ENCODE results near the gene RASA3.

RASA3 gene

DNA sequence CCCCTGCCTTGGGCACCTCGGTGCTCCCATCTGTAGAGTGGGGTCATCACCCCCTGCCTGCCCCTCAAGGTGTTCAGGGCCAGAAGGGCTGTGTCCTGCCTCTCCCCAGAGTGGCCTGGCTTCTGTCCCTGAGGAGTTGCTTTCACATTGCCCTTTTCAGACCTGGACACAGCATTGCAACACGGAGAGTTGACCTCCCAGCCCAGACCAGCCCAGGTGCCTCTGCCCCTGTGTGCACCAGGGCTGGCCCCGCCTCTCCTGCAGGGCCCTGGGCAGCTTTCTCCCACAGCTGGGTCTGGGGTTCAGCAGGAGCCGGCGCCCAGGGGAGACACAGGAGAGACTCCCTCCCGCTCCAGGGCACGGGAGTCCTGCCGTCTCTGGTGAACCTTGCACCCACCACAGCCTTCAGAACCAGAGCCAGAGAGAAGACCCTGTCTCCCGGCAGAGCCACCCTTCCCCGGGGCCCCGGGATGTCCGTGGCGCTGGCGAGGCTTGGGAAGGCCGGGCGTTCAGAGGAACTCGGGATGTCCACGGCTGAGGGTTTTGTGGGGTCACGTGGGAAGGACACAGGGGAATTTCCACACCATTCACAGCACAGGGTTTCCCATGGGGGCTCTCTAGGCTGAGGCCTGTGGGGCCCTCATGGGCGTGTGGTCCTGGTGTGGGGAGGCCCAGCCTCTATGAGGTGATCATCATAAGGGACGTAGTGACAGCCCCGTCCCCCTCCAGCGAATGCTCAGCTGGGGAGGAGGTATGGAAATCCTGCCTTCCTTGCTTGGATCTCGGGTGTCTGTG, 181.8 kb downstream of the RASA3 start:
- Histone ChIP-seq H3K9me3 (no peaks in the 10 kb centered on the region), H3K4me1 (ENCODE audit: control insufficient read depth in 1 of 2, insufficient read depth in 1 of 2, low read depth in 1 of 2, low read length in 1 of 2) (peaks cover 0 to 8% of the 10 kb centered on the region in 2 experiments), H3K27me3 (peaks cover 16% of the 10 kb centered on the region), H3K36me3 (no peaks in the 10 kb centered on the region), H3K27ac (no peak overlapping the region), H3K4me3 (ENCODE audit: low read depth in 1 of 2, low read length in 1 of 2) (peak overlapping the region in 1 of 2 experiments; percentile 29)
- TF ChIP-seq, protein P1, sequence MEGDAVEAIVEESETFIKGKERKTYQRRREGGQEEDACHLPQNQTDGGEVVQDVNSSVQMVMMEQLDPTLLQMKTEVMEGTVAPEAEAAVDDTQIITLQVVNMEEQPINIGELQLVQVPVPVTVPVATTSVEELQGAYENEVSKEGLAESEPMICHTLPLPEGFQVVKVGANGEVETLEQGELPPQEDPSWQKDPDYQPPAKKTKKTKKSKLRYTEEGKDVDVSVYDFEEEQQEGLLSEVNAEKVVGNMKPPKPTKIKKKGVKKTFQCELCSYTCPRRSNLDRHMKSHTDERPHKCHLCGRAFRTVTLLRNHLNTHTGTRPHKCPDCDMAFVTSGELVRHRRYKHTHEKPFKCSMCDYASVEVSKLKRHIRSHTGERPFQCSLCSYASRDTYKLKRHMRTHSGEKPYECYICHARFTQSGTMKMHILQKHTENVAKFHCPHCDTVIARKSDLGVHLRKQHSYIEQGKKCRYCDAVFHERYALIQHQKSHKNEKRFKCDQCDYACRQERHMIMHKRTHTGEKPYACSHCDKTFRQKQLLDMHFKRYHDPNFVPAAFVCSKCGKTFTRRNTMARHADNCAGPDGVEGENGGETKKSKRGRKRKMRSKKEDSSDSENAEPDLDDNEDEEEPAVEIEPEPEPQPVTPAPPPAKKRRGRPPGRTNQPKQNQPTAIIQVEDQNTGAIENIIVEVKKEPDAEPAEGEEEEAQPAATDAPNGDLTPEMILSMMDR (IDR thresholded peaks at IDR 0.05) = no peak

- H3K4me1 ChIP-seq (ENCODE audit: control insufficient read depth in 1 of 2, insufficient read depth in 1 of 2, low read depth in 1 of 2, low read length in 1 of 2) = peaks cover 0 to 8% of the 10 kb centered on the region in 2 experiments
- H3K4me3 ChIP-seq (ENCODE audit: low read depth in 1 of 2, low read length in 1 of 2) = no peak overlapping the region
- no peaks in the 10 kb centered on the region for H3K9me3 ChIP-seq
- no peaks in the 10 kb centered on the region for H3K36me3 ChIP-seq
- TF ChIP-seq, protein P1 (IDR thresholded peaks at IDR 0.05) = no peak
- peaks cover 16% of the 10 kb centered on the region for H3K27me3 ChIP-seq
- no peak overlapping the region for H3K27ac ChIP-seq
Measured at GRCh38 chr13:113949546-113949945, 182.9 kb downstream of the RASA3 start.

GRCh38 chr13:113948034-113948742, 184.2 kb downstream of the RASA3 start:
- Histone ChIP-seq H3K4me3 (ENCODE audit: low read depth in 1 of 2, low read length in 1 of 2) (no peak overlapping the region), H3K36me3 (no peaks in the 10 kb centered on the region), H3K27me3 (peaks cover 16% of the 10 kb centered on the region), H3K27ac (no peak overlapping the region), H3K4me1 (ENCODE audit: control insufficient read depth in 1 of 2, insufficient read depth in 1 of 2, low read depth in 1 of 2, low read length in 1 of 2) (peaks cover 0 to 8% of the 10 kb centered on the region in 2 experiments), H3K9me3 (no peaks in the 10 kb centered on the region)
- TF ChIP-seq, protein P1 (IDR thresholded peaks at IDR 0.05) = no peak

- Histone ChIP-seq H3K27ac (no peak overlapping the region), H3K36me3 (no peaks in the 10 kb centered on the region), H3K9me3 (no peaks in the 10 kb centered on the region), H3K27me3 (peaks cover 16% of the 10 kb centered on the region), H3K4me3 (ENCODE audit: low read depth in 1 of 2, low read length in 1 of 2) (no peak overlapping the region), H3K4me1 (ENCODE audit: control insufficient read depth in 1 of 2, insufficient read depth in 1 of 2, low read depth in 1 of 2, low read length in 1 of 2) (peaks cover 0 to 8% of the 10 kb centered on the region in 2 experiments)
- TF ChIP-seq, protein P1 (IDR thresholded peaks at IDR 0.05) = no peak
Measured at GRCh38 chr13:113947311-113948033, 185.0 kb downstream of the RASA3 start.

DNA sequence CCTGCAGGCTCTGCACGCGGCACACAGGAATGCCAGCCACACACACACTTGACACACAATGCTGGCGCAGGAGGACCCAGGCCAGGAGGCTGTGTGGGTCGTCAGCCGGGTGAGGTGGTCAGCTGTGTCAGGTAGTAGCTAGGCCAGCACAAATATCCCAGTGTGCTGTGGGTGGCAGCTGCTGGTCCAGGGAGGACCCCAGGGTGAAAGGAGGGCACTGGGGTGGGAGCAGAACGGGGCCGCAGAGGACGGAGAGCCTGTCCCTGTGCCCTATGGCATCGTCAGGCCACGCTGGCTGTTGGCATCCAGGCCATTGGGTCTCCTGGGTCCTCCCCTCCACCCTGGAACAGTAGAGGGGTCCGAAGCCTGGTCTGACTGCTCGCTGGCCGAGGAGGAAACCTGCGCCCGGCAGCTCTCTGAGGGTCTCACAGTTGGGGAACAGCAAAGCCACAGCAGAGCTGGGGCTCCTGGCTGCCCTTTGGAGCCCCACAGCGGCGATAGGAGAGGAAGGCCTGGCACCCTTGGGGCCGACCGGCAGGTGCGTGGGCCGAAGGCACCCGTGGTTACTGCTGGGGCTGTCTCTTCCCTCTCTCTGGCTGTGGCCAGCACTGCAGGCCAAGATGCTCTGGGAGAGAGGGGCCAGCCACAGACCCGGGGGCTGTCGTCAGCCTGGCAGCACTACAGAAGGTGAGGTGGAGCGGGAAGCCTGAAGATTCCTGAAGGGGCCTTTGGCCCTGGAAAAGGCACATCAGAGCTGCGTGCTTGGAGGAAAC, 185.8 kb downstream of the RASA3 start:
- H3K9me3 ChIP-seq = no peaks in the 10 kb centered on the region
- H3K4me1 ChIP-seq (ENCODE audit: control insufficient read depth in 1 of 2, insufficient read depth in 1 of 2, low read depth in 1 of 2, low read length in 1 of 2) = peaks cover 0 to 8% of the 10 kb centered on the region in 2 experiments
- TF ChIP-seq, protein P1 (IDR thresholded peaks at IDR 0.05) = no peak
- no peaks in the 10 kb centered on the region for H3K36me3 ChIP-seq
- no peak overlapping the region for H3K4me3 ChIP-seq (ENCODE audit: low read depth in 1 of 2, low read length in 1 of 2)
- H3K27ac ChIP-seq = no peak overlapping the region
- peaks cover 15% of the 10 kb centered on the region for H3K27me3 ChIP-seq
